Urinary bladder (tissue), 4 donors: Measurements from ENCODE around the gene ERAP2. TPM values are rescaled to one million over a fixed set of nuclear protein-coding genes. Genes with fewer than 3 reads are reported as not detected.
A peak's percentile ranks its signal among the peaks of the same experiment; 100 is the strongest.

ENCODE experiments used
- DNase-seq: peaks from one replicate; pipeline ENCODE4 v3.0.0-alpha.2; 2015; ENCODE audit errors: extremely low spot score
- H3K27ac ChIP-seq: one replicate; pipeline ENCODE4 v1.5.1; 2013; ENCODE audit warnings: low read depth, mild to moderate bottlenecking, moderate library complexity
- H3K36me3 ChIP-seq: one replicate; pipeline ENCODE4 v1.6.1; 2013; ENCODE audit warnings: mild to moderate bottlenecking, moderate library complexity; ENCODE audit not compliant: insufficient read depth
- H3K4me1 ChIP-seq: one replicate; pipeline ENCODE4 v1.6.1; 2013; ENCODE audit warnings: mild to moderate bottlenecking, moderate library complexity; ENCODE audit not compliant: insufficient read depth
- H3K4me3 ChIP-seq: one replicate; pipeline ENCODE4 v1.5.1; 2013; ENCODE audit warnings: low read depth, low read length
- WGBS: extraction: QIAGEN DNeasy Blood & Tissue Kit; methylation state at CpG from one replicate; pipeline ENCODE4 v1.1.7; 2013; 5-methylcytosine and 5-hydroxymethylcytosine counted together
- polyA plus RNA-seq: library from polyadenylated mRNA; stranded (reverse); fragments of 200-250 nt; gene quantifications from one replicate; pipeline ENCODE4 v1.2.3, GENCODE V29; 2013
- total RNA-seq: library from RNA; depleted of rRNA; stranded (reverse); fragments of >200 nt; gene quantifications from one replicate; pipeline ENCODE4 v1.2.3, GENCODE V29; 2014
- donor health status: healthy with polysubstance abuse.
- donor health status: healthy.

The ERAP2 gene
- total and polyA plus RNA-seq, 2 donors: 13.0 to 53.2 TPM

DNA sequence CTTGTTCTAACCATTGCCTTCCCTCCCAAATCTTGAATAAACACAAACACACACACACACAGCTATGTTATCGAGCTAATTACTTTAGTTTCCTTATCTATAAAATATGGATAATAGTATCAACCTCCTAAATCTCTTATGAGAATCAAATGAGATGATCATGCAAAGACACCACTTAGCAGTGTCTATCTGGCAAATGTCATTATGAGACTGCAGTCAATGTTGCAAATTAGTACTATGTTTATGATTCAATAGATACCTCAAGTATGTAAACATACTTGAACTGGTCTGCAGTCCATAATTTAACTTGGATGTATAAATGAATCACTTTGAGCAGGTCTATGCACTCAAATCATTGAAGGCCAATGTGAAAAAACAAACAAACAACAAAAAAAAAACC lies 22.2 kb upstream of the ERAP2 start:
- Histone ChIP-seq H3K4me1 (no peaks in the 10 kb centered on the region), H3K36me3 (no peaks in the 10 kb centered on the region), H3K4me3 (no peak overlapping the region), H3K27ac (no peak overlapping the region)
- no peak for DNase-seq
- 84% methylated on average over 1 of the region's 1 CpG for WGBS

DNA sequence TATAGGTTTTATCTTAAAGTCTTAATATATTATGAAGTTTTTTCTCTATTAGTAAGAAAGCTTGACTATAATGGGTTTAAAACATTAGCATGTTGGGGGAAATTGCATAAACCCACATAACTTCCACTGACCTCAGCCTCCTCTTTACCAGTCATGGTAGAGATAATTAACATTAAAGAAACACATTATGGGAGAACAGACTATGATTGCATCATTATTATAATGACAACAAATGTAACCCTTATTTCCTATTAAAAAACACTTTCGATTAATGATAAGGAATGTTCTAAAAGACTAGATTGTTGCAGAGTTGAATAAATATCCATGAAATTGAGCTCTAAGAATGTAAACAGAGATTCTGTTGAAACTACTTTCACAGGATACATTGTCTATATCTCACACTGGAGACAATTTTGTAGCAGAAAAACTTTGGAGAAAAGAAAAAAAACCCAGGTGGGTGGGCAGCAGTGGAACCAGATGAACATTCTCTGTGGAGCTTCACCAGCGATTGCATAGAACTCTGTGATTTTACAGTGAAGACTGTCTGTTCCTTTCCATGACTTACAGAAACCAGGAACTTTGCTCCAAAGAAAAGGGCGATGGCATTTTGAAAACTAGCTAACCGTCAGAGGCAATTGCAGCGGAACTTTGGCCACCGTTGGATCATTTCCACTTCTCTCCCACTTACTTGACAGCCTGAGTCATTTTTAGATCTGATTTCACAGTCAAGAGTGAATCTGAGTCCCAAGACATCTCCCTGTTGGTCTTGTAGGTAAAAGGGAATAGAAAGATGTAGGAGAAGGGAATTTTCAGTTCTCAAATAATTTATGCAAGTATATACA lies 21.0 kb upstream of the ERAP2 start:
- no peaks in the 10 kb centered on the region for H3K4me1 ChIP-seq
- no peak for DNase-seq
- H3K27ac ChIP-seq: no peak overlapping the region
- 51% methylated on average over 6 of the region's 6 CpGs for WGBS
- no peaks in the 10 kb centered on the region for H3K36me3 ChIP-seq
- H3K4me3 ChIP-seq: no peak overlapping the region

DNA sequence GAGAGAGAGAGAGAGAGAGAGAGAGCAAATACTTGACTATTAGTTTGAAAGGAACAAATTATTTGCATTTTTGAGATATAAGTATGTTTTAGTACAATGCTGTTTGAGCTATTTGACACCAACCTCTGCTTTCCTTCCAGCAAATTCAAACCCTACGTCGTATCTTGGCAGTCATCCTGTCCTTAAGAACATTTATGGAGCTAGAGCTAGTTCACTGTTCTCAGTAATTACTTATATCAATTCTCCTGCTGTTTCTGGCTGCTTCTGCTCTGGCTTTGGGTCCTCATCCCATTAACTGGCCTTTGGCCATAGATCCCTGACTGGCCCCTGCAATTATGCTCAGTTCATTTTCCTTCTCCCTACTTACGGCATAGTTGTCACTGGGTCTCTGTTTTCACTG lies 19.9 kb upstream of the ERAP2 start:
- DNase-seq: peak; percentile 55
- Histone ChIP-seq H3K36me3 (no peaks in the 10 kb centered on the region), H3K27ac (no peak overlapping the region), H3K4me3 (no peak overlapping the region), H3K4me1 (no peaks in the 10 kb centered on the region)
- WGBS: 65% methylated on average over 3 of the region's 3 CpGs

DNA sequence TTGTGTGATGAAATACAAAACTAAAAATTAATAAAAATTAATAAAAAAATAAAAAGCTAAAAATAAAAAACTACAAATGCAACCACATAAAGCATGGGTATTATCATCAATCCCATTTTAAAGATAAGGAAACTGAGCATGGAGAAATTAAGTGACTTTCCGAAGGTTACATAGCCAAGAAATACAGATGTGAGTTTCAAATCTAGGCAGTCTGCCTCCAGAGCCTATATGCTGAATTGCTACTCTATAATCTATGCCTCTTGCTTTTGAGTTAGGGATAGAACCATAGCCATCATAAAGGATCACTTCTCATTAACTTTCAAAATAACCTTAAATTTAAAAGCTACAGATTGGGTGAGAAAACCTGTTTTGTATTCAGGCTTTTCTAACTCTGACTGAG lies 18.8 kb upstream of the ERAP2 start:
- no peaks in the 10 kb centered on the region for H3K36me3 ChIP-seq
- H3K4me1 ChIP-seq: no peaks in the 10 kb centered on the region
- no peak overlapping the region for H3K4me3 ChIP-seq
- H3K27ac ChIP-seq: no peak overlapping the region
- no peak for DNase-seq
- WGBS: 97% methylated on average over 1 of the region's 1 CpG

DNA sequence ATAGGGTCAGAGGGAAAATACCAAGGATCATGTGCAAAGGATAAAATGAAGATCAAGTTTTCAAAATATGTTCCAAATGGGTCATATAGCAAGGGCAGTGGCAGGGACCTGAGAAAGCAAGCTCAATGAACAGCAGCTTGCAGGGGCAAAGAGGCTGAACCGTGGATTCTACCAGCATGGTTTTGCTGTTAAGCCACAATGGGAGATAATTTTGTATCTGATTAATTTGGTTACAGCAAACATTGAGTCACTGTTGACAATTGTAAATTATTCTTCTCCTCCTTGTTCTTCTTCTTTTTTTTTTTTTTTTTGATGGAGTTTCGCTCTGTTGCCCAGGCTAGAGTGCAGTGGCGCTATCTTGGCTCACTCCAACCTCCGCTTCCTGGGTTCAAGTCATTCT lies 18.4 kb upstream of the ERAP2 start:
- no peak for DNase-seq
- Histone ChIP-seq H3K27ac (no peak overlapping the region), H3K36me3 (no peaks in the 10 kb centered on the region), H3K4me3 (no peak overlapping the region), H3K4me1 (no peaks in the 10 kb centered on the region)
- WGBS: 88% methylated on average over 4 of the region's 4 CpGs

DNA sequence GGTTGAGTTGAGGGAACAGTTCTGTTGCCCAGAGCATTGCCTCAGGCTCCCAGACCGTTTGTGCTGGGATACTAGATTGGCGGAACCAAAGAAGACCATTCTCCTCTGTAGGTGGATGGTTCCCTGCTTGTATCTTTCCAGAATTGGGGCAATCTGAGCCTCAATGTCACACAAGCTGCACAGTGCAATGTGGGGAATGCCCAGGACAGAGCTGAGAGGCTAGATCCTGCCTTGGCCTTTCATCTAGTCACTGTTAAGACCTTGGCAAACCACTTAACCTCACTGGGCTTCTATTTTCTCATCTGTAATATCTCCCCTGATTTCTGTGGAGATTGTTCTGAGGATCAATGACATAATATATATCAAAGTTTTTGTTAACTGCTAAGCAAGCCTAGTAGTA lies 16.9 kb upstream of the ERAP2 start:
- H3K27ac ChIP-seq: no peak overlapping the region
- DNase-seq: no peak
- no peaks in the 10 kb centered on the region for H3K36me3 ChIP-seq
- no peaks in the 10 kb centered on the region for H3K4me1 ChIP-seq
- no peak overlapping the region for H3K4me3 ChIP-seq
- 91% methylated on average over 2 of the region's 2 CpGs for WGBS

DNA sequence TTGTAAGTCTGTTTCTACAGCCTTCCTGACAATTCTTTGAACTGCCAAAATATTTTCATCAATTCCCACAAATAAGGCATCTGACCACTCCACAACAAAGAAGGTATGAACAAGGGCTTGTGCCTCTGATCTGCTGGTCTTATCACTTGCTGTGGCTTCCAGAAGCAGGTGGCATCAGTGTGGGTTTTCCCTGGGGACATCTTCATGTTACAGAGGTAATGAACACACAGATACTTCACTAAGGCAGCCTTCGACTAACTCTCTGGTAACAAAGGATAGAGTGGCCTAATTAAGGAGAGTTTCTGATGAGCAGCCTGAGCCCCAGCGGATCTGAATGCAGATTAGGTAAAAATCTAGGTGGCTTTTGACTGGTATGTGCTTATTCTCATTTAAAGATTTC lies 15.2 kb upstream of the ERAP2 start:
- no peaks in the 10 kb centered on the region for H3K36me3 ChIP-seq
- no peak for DNase-seq
- 83% methylated on average over 2 of the region's 2 CpGs for WGBS
- no peaks in the 10 kb centered on the region for H3K4me1 ChIP-seq
- H3K27ac ChIP-seq: no peak overlapping the region
- H3K4me3 ChIP-seq: no peak overlapping the region

DNA sequence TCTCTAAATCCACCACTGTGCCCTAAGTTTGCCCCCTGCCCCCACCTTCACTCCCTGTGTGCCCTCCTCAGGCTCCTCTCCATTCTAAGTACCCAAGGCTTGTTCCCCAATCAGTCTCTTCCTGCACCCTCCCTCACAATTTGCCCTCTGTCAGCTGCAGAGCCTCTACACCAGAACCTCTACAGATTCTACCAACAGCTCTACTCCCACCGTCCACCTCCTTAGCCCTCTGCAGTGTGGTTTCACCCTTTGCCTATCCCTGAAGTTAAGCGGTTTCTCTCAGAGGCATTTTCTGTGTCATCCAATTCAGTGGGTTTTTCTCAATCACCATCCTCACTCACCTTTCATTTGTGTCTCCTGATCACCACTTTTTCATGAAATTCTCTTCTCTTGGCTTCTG lies 13.2 kb upstream of the ERAP2 start:
- H3K4me1 ChIP-seq: no peaks in the 10 kb centered on the region
- DNase-seq: no peak
- WGBS: 94% methylated on average over 2 of the region's 2 CpGs
- H3K27ac ChIP-seq: no peak overlapping the region
- no peaks in the 10 kb centered on the region for H3K36me3 ChIP-seq
- no peak overlapping the region for H3K4me3 ChIP-seq

DNA sequence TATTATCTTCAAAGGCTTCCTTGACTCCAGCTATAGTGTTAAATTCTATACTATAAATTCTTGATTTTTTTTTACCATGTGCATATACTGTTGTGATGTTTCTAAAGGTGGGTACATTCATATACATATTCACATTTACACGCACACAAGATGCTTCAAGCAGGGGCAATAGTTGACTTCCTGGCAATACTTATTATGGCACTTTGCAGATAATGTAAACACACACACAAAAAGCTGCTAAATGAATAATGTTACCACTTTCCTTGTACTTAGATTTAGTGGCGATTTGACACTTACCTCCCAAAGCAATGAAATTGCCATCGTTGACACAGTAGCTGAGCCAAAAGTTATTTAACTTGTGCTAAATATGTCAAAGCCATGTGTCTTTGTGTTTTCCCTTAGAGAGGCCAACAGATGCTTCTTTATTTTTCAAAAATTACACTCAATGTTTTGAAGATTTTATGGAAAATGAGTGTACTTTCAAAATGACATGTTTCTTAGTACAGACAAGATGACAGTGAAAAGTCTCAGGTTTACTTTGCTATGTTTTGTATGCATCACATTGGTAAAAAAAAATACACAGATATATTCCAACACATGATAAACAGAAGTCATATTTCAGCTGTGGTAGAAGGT lies 12.2 kb upstream of the ERAP2 start:
- Histone ChIP-seq H3K36me3 (no peaks in the 10 kb centered on the region), H3K27ac (no peak overlapping the region), H3K4me3 (no peak overlapping the region), H3K4me1 (no peaks in the 10 kb centered on the region)
- DNase-seq: no peak
- 74% methylated on average over 3 of the region's 3 CpGs for WGBS

DNA sequence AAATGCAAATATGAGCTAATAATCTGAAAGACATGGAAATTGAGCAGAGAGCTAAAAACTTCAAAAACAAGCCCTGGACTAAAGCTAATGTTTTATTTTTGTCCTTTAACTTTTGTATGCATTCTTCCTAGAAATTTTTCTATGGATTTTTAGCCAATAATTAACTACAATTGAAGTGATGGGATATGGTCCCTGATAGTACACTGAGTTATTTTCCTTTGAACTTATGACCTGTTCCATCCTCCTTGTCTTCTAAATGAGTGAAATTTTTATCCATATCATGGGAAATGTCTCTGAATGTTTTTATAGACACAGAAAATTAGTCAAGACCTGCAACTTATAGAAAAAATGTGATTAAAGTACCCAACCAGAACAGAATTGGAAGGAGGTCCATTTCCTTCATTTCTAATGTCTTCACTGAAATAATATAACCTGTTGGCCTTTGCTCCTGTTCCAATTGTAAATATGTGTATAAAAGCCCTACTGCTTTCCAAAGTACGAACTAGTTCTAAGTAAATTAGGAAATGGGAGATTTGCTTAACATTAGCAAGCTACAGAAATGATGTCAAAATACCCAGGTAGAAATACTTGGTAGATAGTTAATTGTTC lies 11.3 kb upstream of the ERAP2 start:
- DNase-seq: no peak
- no peak overlapping the region for H3K27ac ChIP-seq
- H3K4me1 ChIP-seq: no peaks in the 10 kb centered on the region
- no peak overlapping the region for H3K4me3 ChIP-seq
- WGBS: 94% methylated on average over 1 of the region's 1 CpG
- no peaks in the 10 kb centered on the region for H3K36me3 ChIP-seq

DNA sequence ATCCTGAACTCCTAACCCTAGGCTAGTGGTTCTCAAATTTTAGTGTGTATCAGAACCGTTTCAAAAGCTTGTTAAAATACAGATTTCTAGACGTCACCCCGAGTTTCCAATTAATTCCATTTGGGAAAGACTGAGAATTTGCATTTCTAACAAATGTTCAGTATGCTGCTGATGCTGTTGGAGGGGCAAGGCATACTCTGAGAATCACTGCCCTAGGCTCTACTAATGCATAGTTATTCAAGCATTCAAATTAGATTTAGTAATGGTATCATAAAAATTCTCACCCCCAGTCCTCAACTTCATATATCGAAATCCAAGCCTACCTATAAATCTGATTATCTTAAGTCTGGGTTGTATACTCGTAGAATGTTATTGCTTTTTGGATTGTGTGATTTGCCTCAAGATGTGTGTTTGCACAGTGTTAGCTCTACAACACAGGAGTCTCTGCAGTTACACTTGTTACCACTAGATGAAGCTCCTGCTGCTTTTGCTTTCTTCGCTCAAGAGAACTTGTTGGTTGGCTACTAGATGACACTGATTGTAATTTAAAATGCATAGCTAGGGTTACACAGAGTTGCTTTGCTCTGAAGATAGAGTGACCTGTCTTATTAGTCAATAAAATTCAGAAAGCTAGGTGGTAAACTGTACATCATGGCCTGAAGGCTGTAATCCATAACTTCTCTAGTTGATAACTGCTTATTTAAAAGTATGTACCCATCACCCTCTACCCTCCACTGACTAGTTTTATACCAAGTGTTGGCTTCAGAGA lies 7.5 kb upstream of the ERAP2 start:
- Histone ChIP-seq H3K36me3 (no peaks in the 10 kb centered on the region), H3K4me3 (no peak overlapping the region), H3K4me1 (no peaks in the 10 kb centered on the region), H3K27ac (no peak overlapping the region)
- peak; percentile 10 for DNase-seq
- WGBS: 53% methylated on average over 6 of the region's 6 CpGs

DNA sequence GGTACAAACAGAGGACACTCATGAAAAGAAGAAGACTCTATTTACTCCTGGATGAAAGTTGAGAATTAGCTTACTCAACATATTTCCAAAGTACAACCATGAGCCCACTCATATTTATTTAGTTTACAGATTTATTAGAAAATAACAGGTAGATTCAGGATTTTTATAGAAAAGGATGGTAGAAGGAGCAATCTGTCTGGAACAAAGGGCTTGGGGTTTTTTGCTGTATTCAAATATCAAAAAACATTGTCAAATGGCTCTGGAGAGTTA lies 7.0 kb upstream of the ERAP2 start:
- no peak overlapping the region for H3K4me3 ChIP-seq
- DNase-seq: no peak
- H3K4me1 ChIP-seq: no peaks in the 10 kb centered on the region
- H3K27ac ChIP-seq: no peak overlapping the region
- no peaks in the 10 kb centered on the region for H3K36me3 ChIP-seq

DNA sequence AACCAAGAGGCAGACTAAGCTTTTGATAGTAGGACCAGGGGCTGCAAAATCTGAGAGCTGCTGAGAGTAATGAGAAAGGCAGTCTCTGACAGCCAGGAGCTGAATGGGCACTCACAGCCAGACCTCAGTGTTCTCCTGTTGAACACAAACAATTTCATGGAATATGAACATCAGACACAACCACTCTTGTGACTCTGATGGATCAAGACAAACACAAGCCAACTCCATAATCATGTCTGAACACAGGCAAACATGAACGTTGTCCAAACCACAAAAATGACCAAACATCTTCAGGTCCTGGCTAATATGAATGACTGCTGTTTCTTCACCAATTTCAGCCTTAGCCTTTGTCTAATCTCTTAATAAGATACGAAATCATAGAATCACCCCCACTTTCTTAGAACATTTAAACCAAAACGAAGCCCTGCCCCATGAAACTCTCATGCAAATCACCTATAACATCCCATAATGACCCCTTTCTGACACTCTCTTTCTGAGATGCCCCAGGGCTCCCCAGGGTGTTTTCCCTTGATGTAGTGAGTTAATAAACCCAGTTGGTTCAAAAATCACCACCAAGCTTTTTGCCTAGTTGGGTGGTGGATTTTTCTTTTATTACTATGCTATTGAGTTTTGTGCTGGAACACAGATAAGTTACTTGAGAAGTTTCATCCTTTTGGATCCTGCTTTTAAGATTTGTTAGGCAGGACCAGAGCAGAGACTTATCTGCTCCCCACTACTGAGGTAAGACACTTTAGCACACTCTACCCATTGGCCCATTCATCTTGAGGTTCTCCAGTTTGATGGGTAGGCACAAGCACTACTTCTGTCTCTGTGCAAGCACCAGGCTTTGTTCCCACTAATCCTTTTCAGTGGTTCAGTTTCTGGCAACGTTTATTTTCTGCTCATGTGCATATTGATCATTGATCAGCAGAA lies 5.9 kb upstream of the ERAP2 start:
- no peak for DNase-seq
- no peaks in the 10 kb centered on the region for H3K4me1 ChIP-seq
- H3K36me3 ChIP-seq: no peaks in the 10 kb centered on the region
- WGBS: 57% methylated on average over 4 of the region's 4 CpGs
- no peak overlapping the region for H3K4me3 ChIP-seq
- no peak overlapping the region for H3K27ac ChIP-seq
